Measurements from ENCODE around the gene OR6X1. TPM values are rescaled to one million over a fixed set of nuclear protein-coding genes. Genes with fewer than 3 reads are reported as not detected.

OR6X1 gene
- total RNA-seq, 3 donors from 2014 or later: not detected

- Histone ChIP-seq H3K27ac (no peak overlapping the region), H3K36me3 (no peaks in the 10 kb centered on the region), H3K4me1 (no peaks in the 10 kb centered on the region), H3K9me3 (no peaks in the 10 kb centered on the region), H3K4me3 (no peak overlapping the region), H3K27me3 (peaks cover 0 to 6% of the 10 kb centered on the region in 2 donors)
- intact Hi-C loops (cut with DNase I; ENCODE audit: low total_unique reads): no loop called here
- TF ChIP-seq POLR2A (IDR thresholded peaks at IDR 0.05) (no peak), POLR2AphosphoS5 (IDR thresholded peaks at IDR 0.05) (no peak), CTCF (IDR thresholded peaks at IDR 0.05) (no peak)
- DNase-seq (ENCODE audit: low spot score in 2 of 2): no peak
Measured at GRCh38 chr11:123704341-123704740, 50.0 kb downstream of the OR6X1 start.

Other genes with a start within 250 kb of the OR6X1 start
- gene SCN3B, start 99.9 kb downstream of the OR6X1 start, total RNA-seq: 1 to 10 TPM; 1.9 to 2.6 (median 1.9) TPM
- 10 to 100 TPM in 2 of 3 donors, 1 to 10 TPM in 1; 7.0 to 12.9 (median 12.1) TPM for gene ZNF202, start 12.9 kb downstream of the OR6X1 start, total RNA-seq
- gene OR6M1, start 51.8 kb upstream of the OR6X1 start, total RNA-seq: not detected
- not detected for gene TMEM225, start 131.2 kb upstream of the OR6X1 start, total RNA-seq
- gene OR8D4, start 147.6 kb upstream of the OR6X1 start, total RNA-seq: not detected
- not detected for gene OR4D5, start 185.1 kb upstream of the OR6X1 start, total RNA-seq
- gene OR6T1, start 189.3 kb upstream of the OR6X1 start, total RNA-seq: not detected
- gene OR10S1, start 223.3 kb upstream of the OR6X1 start, total RNA-seq: not detected
- gene OR10G6, start 240.6 kb upstream of the OR6X1 start, total RNA-seq: not detected

Data from breast epithelium (tissue), 4 donors.